ENCODE measurements around the gene TCF15.

The TCF15 gene

DNA sequence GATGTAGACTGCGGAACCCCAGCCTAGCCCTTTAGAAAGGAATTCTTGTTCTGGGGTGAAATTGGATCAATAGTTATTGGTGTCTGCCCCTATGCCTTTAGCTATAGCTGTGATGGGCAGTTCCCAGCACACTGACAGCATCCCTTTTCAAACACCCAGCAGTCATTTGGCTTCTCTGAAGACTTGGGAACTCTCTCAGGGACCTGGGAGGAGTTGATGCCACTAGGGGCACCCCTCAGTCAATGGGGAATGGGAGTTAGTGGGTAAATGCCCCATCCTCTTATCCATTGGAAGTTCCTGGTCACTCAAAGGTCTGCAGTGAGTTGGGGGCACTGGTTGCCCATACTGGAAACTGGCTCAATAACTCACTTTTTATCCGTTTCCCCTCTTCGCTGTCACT, 34.9 kb downstream of the TCF15 start:
- DNase-seq = no peak

DNA sequence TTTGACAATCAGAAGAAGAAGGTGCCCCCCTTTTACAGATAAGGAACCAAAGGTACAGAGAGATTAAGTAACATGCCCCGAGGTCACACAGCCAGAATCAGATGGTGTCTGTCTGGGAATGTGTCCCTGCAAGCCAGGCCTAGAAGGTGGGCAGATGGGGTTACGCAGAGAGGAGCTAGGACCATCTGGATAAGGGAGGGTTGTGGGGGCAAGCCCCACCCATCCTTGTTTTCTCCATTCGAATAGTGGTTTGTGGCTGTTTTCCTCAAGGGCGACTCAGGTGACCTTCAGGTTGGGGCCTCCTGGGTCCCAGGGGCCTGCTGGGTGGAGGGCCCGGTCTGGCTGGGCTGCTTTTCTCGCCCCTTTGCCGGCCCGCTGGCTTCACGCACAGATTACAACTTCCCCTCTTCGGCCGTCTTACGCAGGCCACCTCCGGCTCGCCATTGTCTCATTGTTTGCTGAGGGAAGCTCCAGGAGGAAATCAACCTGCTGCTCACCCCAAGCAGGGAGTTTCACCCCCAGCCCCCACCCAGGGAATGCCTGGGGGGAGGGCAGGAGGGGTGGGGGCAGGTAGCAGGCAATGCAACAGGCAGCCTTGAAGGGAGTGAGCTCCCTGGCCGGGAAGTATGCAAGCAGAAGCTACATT, 35.7 kb downstream of the TCF15 start:
- no peak for DNase-seq

DNA sequence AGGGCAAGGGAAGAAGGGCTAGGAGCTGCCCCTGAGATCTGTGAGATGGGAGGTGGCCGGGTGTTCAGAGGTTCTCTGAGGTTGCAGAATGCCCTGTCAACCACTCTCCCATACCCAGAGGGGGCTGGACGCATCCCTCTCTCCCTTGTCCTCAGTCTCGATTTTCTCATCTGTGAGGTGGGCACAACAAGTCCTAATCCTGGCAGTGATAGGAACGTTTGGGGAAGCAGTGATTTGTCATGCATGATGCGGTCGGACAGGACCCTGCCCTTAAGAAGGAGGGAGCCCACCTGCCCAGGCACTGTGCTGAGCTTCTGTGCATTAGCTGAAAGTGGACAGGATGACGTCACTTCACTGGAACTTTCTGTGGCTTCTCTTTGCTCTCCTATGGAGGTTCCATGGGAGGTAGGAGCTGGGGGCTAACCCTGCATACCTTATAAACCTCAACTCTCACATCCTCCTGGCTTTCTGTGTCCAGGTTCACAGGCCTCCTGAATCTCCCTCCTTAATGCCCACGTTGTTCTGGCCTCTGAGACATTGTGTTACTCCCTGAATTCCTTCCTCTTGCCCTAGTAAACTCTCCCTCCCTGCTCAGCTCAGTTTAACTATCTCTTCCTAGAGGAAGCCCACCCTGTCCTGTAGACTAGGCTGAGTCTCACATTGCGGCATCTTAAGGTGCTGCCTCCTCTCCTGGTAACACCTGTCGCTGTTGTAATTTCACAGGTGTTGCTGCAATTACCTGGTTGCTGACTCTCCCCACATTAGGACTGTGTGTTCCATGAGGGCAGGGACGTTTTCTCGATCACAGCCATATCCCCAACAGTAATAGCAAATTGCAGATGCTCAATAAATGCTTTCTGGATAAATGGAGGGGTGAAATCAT, 36.5 kb downstream of the TCF15 start:
- DNase-seq = no peak

DNA sequence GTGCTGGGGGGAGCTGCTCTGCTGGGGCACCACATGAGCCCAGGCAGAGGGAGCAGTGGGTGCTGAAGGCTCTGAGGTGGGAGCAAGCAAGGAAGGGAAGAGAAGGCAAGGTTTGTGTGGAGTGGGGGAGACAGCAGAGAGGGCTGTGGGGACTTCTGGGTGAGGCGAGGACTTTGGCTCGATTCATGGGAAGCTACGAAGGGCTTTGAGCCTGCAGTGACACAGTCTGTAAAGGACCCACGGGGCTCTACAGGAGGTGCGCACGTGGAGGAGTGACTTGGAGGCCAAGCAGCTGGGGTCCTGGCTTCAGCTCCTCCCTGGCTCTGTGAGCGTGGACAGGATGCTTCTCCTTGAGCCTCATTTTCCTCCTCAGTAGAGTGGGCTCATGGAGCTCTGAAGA, 37.4 kb downstream of the TCF15 start:
- DNase-seq = no peak

DNA sequence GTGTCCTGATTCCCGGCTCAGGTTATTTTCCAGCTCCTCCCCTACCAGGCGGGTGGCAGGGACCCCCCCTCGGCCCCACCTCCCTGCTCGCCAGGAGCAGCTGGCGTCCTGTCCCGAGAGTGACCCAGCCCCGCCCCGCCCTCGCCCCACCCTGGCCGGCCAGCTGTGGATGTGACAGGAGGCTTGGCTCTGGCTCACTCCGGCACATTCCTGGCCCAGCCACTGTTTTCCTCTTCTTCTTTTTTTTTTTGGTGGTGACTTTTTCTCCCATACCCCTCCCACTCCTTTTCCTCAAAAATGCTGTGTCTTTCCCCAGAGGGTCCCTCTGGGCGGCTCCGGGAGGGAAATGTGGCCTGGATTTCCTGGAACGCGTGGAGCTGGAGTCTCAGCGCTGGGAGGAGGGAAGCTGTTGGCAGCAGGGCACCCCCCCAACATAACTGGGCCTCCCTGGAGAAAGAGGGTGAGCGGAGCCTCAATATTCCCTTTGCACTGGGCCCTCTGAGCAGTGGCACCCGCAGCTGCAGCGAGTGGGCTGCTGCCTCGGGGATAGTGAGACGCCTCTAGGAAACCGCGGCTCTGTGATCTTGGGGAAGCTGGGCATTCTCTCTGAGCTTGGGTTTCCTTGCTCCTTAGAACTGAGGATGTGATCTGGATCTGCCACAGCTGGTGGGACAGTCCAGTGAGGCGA, 38.2 kb downstream of the TCF15 start:
- peak; percentile 39 for DNase-seq

DNA sequence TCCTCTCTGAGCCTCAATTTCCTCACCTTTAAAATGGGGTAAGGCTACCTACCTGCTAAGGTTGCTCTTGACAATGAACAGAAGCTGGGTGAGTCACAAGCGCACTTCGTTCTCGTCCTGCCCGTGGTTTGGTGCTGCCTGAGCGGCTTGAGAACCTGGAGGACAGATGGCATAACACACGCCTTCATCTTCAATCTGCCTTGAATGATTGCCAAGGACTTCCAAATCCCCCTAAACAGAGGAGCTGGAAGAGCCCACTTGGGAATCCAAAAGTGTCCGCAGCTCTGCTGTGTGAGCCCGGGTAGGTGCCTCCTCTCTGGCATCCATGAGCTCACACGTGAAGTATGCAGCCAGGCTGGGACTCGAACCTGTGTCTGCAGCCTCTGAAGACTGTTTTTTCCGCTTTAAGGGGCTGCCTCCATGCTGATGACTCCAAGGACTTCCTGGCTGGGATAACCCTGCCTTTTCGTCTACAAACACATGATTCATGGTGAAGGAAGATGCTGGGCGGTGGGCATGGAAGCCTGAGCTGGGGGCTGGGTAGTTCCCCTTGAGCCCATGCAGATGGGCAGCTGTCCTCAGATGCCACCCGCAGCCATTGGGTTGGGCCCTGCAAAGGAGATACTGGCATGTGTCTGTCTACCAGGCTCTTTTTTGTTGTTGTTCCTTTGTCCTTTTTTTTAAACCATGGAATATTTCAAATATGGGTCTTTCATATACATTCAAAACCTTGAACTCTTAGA, 41.3 kb downstream of the TCF15 start:
- peak; percentile 28 for DNase-seq

DNA sequence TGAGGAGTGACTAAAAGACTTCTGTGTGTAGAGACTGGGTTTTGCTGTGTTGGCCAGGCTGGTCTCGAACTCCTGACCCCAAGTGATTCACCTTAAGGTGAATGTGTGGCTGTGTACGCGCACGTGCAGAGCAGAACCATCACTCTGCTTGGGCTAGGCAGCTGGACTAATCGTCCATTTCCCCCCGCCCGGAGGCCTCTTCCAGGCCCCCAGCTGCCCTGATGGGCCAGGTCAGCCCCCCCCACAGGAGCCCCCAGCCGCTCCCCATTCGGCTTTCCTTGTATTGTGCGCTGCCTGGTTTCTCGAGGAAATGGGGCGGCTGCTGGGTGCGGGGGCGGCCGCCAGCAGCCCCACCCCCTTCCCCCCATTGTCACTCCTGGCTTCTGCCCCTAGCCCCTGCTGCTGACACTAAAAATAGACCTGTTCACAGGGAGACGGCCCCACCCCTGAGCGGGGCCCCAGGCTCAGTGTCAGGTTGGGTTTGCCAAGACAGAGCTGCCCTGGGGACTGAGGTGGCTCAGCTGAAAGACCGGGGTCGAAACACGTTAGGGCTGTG, 41.9 kb downstream of the TCF15 start:
- DNase-seq = no peak

DNA sequence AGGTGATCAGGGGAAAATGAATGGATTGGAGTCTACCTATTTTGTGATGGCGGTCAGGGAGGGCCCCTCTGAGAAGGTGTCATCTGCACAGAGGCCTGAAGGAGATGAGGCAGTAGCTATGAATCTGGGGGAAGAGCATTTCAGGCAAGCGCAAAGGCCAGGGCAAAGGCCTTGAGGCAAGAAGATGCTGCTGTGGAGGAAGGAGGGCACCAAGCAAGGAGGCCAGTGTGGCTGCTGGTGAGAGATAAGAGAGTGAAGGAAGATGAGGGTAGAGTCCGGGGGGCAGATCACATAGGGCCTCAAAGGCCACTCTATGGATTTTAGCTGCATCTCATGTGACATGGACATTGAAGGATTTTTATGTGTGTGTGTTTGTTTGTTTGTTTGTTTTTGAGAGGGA, 45.9 kb downstream of the TCF15 start:
- no peak for DNase-seq

DNA sequence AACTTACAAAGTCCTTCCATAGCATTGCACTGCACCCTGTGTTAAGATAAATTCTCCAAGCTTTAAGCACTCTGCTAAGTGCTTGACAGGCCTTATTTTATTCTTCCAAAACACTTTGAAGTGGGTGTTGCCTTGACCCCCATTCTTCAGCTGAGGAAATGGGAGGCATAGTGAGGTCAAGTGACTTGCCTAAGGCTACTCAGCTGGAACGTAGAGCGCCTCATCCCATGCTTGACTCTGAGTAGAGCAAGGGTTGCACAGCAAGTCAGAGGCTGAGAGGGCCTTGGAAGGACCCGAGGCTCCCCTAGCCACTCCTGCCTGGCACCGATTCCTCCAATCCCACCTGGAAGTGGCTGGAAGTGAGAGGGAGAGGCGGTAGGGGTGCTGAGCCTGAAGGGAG, 46.9 kb downstream of the TCF15 start:
- no peak for DNase-seq

DNA sequence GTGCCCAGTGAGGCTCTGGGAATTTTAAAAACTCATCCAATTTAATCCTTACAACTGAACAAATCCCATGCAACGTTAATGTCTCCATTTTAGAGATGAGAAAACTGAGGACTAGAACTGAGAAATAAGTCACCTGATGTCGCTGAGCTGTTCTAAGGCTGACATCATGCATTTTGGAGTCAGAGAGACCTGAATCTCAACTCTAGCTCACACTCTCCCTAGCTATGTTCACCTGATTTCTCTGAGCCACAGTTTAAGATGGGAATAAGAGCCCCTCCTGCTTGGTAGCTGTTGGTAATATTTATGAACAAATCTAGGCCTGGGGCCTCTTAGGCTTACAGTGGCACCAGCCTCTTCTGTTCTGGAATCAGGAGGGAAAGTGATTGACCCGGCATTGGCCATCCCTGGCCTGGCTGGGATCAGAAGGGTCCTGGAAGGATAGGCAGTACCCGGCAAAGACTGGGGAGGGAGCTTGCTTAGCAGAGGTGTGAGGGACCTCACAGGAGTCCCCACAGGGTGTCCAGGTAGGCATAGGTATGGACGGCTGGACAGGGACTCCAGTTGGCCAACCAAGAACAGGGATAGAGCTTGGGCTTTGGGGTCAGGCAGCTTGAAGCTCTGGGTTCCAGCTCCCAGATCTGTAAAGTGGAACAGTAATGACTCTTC, 47.7 kb downstream of the TCF15 start:
- no peak for DNase-seq

DNA sequence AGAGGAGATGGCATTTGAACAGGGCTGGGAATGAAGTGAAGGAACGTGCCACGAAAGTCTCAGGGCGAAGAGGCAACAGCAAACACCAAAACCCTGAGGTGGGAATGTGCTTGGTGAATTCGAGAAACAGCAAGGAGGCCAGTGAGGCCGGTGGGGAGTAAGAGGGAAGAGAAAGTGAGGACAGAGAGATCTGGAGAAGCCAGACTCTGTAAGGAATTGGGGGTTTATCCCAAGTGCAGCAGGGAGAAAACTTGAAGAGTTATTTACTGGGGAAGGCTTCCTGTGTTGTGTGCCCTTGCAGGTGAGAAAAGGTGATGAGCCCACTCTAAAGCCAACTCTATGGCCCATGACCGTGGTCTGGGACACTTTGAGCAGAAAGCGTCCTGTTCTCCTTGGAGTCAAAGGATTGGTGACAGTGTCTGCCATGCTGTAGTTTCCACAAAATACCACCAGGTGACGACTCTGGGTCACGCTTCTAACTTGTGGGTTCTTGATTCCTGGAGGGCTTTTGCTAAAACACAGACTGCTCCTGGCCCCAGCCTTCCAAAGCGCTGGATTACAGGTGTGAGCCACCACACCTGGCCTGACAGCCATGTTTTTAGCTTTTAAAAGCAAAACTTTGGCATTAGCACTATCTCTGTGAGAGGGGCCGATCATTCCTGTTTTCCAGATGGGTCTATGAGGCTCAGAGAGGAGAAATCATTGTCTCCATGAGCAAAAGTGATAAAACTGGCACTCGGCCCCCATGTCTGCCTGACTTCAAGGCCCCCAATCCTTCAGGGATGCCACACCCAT, 48.5 kb downstream of the TCF15 start:
- DNase-seq = peak; percentile 77

DNA sequence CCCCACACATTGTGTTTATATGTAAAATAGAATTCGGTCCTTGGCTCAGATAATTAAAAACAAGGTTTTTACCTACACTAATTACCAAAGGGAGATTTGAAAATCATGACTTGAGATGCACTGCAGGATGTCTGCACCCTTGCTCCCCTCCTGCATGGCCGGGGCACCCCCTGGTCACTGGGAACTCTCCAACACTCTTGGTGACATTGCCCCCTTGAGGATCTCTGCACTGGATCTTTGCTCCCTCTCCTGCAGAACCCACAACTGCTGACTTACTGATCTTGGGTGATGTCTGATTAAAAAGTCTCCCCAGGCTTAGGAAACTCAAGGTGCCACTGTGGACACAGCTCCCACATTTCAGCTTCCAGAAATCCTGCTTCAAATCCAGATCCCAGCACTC, 49.4 kb downstream of the TCF15 start:
- no peak for DNase-seq

DNA sequence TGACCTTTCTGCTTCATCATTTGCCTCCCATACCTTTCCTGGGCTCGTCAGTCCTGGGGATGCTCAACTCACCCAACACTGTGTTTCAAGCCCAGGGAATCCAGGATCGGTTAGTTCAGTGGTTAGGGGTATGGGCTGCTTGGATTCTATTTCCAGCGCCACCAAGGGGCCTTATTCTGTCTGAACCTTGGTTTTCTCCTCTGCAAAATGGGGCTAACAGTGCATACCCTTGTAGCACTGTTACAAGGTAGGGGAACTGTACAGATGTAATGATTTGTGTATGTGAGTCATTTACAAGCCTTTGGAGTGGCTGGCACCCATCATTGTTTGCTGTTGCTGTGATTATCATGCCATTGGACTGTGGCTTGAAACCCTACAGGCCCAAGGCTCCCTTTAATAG, 52.0 kb downstream of the TCF15 start:
- DNase-seq = no peak

DNA sequence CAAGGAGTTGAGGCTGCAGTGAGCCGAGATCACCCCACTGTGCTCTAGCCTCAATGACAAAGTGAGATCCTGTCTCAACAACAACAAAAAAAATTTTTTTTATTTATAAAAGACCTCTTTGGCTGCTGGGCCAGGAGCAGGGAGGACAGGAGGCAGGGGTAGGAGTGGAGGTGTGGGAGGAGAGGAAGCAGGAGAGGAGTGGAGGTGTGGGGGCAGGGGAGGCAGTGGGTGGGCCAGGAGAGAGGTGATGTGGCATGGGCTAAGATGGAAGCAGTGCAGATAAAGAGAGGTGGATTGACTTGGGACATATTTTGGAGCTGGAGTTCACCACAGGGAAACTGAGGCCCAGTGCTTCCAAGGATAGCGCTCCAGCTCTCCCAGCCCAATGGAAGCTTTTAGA, 53.1 kb downstream of the TCF15 start:
- no peak for DNase-seq

DNA sequence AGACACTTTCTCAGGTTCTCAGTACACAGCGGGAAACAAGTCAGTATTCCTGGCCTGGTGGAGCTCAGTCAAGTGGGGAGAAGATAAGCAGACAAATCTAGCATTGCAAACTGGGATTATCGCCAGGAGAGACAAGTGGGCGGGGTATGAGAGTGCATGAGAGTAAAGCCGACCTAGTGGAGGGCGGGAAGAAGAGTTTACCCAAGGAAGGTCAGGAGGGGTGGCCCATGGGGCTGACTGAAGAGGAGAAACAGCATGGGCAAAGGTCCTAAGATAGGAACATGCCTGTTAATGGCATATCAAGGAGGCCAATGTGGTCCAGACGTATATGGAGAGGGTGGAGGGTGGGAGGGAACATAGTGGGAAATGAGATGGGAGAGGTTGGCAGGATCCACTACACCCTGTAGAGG, 54.1 kb downstream of the TCF15 start:
- no peak for DNase-seq
